Adrenal gland (tissue), 5 donors: ENCODE measurements around the gene NINL.

Experiments used
- CTCF ChIP-seq, 6 experiments: fragments of 450-650 bp in 4 of 6; fragments of 200-600 bp in 2 of 6; sonication (generic) in 1 of 6; IDR thresholded peaks; 1 replicate in 5 of 6; 2 replicates in 1 of 6; pipeline versions ENCODE4 v1.5.1 to v1.8.0; 2016 to 2021; ENCODE audit warnings: antibody characterized with exemption in 6 of 6, mild to moderate bottlenecking in 2 of 6, moderate library complexity in 1 of 6
- POLR2A ChIP-seq, 2 donors: fragments of 450-650 bp; IDR thresholded peaks; one replicate each; pipeline ENCODE4 v1.6.1; 2017; ENCODE audit warnings: antibody characterized with exemption in 2 of 2, mild to moderate bottlenecking in 2 of 2, moderate library complexity in 1 of 2
- donor health status: DM: no; HTN: no; CAD: no.

- TF ChIP-seq CTCF (IDR thresholded peaks at IDR 0.05) = no peak
- TF ChIP-seq POLR2A (IDR thresholded peaks at IDR 0.05) = no peak
Measured at GRCh38 chr20:25497586-25498279, 87.6 kb downstream of the NINL start.
